Measurements from ENCODE around the gene ZNF491.
"Not testable (repeated sequence)": the region's sequence is repeated elsewhere in the genome, so short reads cannot be mapped to it uniquely, and the experiment has no call there.

Gene ZNF491

DNA sequence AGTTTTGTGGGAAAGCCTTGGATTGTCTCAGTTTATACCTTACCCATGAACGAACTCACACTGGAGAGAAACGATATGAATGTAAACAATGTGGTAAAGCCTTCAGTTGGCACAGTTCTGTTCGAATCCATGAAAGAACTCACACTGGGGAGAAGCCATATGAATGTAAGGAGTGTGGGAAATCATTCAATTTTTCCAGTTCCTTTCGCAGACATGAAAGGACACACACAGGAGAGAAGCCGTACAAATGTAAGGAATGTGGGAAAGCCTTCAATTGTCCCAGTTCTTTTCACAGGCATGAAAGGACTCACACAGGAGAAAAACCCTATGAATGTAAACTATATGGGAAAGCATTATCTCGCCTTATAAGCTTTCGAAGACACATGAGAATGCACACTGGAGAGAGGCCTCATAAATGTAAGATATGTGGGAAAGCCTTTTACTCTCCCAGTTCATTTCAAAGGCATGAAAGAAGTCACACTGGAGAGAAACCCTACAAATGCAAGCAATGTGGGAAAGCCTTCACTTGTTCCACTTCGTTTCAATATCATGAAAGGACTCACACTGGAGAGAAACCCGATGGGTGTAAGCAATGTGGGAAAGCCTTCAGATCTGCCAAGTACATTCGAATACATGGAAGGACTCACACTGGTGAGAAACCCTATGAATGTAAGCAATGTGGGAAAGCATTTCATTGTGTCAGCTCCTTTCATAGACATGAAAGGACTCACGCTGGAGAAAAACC lies 8.2 kb downstream of the ZNF491 start:
- DNase-seq (ENCODE audit: low spot score), result no peak

DNA sequence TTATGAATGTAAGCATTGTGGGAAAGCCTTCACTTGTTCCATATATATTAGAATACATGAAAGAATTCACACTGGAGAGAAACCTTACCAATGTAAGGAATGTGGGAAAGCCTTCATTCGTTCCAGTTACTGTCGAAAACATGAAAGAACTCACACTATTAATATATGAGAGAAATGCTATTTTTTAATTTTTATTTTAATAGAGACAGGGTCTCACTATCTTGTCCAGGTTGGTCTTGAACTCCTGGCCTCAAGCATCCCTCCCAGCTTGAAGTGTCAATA lies 8.7 kb downstream of the ZNF491 start:
- DNase-seq (ENCODE audit: low spot score), result no peak

DNA sequence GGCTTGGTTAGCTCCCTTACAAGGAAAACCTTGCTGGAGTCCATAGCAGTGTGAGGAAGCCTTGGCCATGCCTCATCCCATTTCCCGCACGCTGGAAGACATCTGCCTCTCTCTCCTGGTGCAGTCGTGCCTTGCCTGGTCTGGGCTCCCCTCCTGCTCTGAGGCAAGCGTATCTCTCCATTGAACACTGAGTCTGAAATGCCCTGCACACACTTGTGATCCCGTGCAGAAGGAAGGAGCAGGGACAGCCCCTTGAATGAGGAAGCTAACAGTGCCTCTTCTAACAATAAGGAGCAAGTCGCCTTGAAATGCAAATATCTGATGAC lies 15.3 kb downstream of the ZNF491 start:
- DNase-seq (ENCODE audit: low spot score), result no peak

DNA sequence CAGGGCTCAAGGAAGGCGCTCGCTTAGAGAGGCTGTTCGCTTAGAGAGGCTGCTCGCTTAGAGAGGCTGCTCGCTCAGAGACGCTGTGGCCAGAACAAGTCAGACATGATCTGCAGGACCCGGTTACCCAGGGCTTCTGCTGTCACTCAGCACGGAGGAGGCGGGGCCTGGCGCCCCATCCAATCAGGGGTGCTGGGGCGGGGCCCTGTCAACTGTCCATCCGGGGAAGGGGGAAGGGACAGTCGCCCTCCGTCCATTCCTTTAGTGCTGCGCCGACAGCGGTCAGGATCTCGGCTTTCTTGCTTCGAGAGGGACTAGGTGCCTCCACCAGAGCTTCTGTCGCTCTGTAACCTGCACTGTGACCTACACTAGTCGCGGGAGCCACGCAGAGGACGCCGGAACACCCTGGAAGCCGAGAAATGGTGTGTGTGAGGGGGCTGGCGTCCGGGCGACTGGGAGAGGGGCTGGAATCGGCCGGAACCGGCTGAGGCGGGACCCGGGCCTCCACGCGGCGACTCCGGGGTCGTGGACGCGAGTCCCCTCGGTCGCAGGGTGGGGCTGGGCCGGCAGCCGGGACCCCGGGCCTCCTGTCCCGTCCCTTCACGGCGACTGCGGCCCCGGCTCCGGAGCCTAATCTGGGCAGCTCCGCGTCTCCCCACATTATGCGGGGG lies 15.8 kb downstream of the ZNF491 start, which contains the start of gene ZNF440:
TSS of gene ZNF440 (plus strand) at position 245 of the 671 bp plus-strand sequence. CDS start at position 420, 175 bp downstream.
- peak; percentile 79 for DNase-seq (ENCODE audit: low spot score)

DNA sequence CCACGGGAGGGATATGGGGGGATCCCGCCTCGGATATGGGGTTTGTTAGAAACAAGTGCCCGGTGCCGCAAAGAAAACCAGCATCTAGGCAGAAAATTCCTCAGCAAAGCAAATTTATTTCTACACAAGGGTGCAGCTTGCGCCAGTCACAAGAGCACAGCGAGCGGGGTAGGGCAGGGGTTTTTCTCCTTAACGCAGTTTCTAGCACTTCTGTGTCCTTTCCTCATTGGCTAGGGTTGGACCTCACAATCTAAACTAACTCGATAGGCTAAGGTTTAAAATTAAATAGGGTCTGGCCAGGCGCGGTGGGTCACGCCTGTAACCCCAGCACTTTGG lies 16.3 kb downstream of the ZNF491 start:
- DNase-seq (ENCODE audit: low spot score), result no peak

DNA sequence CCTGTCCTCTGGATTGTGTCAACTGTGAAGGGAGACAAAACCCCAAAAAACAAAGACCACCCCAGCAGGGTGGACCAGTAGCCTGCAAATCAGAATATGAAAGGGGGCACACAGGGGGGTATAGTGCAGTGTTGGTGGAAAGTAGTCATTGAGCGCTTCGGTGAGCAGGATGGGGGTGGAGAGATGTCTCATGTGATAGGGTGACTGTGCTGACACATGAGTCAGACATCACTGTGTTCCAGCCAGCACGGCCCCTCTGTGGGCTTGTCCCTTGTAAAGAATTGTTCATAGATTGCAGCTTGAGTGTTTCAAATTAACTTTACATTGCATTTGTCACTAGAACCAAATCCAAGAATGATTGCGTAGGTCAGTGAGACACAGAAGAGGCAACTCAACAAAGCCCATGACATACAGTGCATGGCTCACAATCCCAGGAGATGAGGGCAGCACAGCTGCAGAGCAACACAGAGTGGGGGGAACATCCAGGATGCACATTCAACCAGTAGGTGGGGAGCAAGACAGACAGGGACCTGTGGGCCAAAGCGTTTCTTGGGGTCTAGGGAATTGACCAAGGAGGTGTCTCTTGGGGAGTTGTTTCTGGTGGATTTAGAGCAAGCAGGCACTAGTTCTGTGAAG lies 23.3 kb downstream of the ZNF491 start:
- no peak for DNase-seq (ENCODE audit: low spot score)

DNA sequence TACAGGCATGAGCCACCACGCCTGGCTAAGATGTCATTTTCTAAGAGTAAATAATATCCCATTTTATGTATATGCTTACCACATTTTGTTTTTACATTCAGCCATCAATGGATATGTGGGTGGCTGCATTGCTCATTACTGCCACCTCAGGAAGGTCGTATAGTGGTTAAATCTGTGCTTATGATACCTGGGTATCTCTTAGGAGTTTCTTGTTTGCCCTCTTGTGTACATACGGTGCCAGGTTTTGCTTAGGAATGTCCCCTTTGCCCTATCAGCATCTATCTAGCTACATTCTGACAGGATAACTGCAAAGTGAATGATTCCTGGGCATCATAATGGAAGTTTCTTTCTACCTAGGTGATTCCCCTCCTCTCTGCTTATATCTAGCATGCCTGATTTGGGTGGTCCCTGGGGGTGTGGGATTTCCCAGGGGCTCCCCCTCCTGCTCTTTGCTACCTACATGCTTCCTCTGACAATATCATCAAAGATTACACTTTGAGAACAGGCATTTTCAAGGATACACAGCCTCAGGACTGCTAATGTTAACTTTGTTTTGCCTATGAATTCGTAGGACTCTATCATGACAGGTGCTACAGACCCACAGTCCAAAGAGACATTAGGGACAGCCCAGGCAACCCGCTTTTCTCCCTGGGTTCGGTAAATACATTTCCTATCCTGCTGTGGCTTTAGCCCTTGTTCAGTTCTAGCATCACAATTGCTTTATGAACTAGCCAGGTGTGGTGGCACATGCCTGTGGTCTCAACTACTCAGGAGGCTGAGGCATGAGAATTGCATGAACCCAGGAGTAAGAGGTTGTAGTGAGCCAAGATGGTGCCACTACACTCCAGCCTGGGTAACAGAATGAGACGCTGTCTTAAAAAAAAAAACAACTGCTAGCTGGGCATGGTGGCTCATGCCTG lies 30.9 kb downstream of the ZNF491 start:
- not testable (repeated sequence) for DNase-seq (ENCODE audit: low spot score)

DNA sequence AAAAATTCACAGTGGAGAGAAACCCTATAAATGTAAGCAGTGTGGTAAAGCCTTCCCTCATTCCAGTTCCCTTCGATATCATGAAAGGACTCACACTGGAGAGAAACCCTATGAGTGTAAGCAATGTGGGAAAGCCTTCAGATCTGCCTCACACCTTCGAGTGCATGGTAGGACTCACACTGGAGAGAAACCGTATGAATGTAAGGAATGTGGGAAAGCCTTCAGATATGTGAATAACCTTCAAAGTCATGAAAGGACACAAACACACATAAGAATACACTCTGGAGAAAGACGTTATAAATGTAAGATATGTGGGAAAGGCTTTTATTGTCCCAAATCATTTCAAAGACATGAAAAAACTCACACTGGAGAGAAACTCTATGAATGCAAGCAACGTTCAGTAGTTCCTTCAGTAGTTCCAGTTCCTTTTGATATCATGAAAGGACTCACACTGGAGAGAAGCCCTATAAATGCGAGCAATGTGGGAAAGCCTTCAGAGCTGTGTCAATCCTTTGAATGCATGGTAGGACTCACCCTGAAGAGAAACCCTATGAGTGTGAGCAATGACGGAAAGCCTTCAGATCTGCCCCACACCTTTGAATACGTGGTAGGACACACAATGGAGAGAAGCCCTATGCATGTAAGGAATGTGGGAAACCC lies 34.1 kb downstream of the ZNF491 start:
- DNase-seq (ENCODE audit: low spot score), result no peak

DNA sequence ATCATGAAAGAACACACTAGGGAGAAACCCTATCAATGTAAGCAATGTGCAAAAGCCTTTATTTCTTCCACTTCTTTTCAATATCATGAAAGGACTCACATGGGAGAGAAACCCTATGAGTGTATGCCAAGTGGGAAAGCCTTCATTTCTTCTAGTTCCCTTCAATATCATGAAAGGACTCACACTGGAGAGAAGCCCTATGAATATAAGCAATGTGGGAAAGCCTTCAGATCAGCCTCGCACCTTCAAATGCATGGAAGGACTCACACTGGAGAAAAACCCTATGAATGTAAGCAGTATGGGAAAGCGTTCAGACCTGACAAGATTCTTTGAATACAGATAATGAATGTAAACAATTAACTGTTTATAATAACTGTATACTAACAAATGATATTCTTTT lies 35.2 kb downstream of the ZNF491 start:
- no peak for DNase-seq (ENCODE audit: low spot score)

DNA sequence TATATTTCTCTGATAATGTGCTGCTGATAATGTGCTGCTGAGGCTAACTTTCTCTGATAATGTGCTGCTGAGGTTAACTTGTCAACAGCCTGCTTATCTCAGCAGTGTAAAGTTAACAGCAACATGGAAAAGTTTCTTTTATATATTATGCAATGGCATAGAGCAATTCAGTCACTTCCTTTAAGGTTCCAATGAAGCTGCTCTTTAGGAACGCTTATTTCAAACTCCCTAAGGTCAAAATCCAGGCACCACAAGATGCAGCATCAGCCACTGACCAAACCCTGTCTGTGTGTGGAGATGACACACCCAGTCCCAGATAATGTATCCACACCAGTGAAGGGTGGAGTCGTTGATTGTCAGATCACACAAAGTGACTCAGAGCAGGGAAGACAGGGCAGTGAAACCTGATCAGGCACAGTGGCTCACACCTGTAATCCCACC lies 37.3 kb downstream of the ZNF491 start:
- not testable (repeated sequence) for DNase-seq (ENCODE audit: low spot score)

DNA sequence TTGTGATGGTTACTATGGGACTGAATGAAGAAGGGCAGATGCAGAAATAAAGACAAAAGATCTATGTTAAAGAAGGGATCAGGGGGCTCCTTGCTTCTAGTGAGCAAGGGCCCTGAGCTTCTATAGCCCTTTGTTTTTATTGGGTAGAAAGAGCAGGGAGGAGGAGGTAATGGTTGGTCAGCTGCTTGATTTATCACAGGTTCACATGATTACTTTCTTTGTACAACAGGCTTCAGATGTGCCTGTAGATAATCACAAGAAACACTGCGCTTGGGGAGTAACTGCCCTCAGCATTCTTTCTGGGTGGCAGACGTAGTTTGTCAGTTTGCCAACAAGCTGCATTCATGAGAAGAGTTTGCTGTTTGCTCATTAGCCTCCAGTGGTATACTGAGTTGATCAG lies 45.4 kb downstream of the ZNF491 start:
- no peak for DNase-seq (ENCODE audit: low spot score)

DNA sequence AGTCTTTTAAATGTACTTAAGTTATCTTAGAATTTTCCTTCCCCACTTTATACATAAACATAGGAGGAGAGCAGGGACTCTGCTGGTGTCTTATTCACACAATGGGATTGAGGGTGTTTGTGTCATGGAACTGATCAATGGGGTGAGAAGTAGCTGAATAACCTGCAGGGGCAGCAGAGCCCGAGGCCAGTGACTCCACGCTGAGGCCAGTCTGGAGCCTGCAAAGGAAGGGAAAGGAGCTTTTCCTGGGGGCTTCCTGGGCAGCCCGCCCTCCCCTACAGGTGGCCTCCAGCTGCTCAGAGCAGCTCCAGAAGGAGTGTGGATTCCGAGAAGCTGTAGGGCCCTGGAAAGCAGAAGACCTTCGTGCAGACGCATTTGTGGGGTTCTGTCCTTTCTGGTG lies 49.3 kb downstream of the ZNF491 start:
- not testable (repeated sequence) for DNase-seq (ENCODE audit: low spot score)

DNA sequence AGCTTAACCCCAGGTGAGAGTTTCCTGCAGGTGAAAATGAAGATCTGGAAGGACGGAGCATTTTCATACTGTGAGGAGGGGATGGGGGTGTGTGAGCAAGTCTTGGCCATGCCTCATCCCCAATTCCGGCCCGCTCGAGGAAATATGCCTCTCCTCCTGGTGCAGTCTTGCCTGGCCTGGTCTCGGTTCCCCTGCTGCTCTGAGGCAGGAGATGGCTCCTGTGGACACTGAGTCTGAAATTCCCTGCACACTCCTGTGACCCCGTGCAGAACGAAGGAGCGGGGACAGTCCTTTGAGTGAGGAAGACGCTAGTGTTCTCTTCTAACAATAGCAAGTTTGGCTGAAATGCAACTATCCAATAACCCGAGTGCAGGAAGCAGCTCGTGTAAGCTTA lies 49.9 kb downstream of the ZNF491 start:
- no peak for DNase-seq (ENCODE audit: low spot score)

DNA sequence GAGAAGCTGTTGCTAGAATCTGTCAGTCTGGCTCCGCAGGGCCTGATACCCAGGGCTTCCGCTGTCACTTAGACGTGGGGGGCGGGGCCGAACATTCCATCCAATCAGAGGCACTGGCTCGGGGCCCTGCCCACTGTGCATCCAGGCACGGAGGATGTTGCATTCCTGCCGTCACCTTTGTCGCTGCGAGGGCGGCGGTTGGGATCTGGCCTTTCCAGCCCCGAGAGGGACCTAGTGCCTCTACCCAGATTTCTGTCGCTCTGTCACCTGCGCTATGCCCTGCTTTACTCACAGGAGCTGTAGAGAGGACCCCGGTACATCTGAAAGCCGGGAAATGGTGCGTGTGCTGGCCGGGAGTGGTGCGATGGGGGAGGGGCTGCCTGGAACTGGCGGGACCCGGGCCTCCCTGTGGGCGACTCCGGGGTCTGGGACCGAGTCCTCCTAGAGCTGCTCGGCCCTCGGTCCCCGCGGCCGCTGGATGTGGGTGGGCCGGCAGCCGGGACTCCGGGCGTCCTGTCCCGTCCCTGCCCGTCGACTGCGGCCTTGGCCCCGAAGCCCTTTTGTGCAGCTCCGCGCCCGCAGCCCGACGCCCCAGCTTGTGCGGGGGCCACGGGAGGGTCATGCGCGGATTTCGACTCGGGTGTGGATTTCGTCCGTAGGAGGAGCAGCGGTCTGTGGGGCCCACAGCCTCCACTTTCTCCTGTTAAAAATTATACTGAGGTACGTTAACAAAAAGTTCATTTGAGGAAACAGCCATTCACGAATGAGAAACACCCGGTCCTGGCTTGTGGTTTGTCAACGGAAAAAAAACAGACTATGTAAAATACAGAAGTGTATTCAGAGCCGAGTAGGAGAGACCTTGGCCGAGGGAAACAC lies 50.5 kb downstream of the ZNF491 start, which contains the start of gene ZNF439:
TSS of gene ZNF439 (plus strand) at position 133 of the 876 bp plus-strand sequence. CDS start at position 275, 142 bp downstream.
- DNase-seq (ENCODE audit: low spot score), result peak; percentile 86

DNA sequence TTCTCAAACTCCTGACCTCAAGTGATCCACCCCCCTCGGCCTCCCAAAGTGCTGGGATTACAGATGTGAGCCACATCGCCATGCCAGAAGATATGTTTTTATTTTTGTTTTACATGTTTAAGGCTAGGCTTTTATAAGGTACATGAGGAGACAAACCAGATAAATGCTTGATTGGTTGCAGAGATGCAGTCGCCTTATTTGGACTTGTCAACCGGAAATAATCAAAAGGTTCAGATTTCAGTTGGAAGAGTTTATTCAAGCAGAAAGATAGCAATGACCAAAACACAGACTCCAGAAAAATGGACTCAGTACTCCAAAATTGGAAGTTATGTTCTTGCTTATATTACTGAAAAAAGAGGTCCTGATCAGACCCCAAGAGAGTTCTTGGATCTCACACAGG lies 52.0 kb downstream of the ZNF491 start:
- DNase-seq (ENCODE audit: low spot score), result not testable (repeated sequence)

DNA sequence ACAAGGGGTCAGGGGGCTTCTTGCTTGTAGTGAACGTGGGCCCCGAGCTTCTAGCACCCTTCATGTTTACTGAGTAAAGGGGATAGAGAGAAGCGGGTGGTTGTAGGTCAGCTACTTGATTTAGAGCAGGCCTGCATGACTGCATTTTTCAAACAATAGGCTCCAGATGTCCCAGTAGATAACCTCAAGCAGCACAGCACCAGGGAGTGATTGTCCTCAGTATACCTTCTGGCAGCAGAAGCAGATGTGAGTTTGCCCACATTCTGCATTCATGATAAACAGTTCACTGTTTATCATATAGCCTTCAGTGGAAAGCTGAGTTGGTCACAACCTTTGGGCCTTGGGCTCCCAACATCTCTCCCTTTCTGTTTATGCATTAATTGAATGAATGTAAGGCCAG lies 55.0 kb downstream of the ZNF491 start:
- DNase-seq (ENCODE audit: low spot score), result no peak

DNA sequence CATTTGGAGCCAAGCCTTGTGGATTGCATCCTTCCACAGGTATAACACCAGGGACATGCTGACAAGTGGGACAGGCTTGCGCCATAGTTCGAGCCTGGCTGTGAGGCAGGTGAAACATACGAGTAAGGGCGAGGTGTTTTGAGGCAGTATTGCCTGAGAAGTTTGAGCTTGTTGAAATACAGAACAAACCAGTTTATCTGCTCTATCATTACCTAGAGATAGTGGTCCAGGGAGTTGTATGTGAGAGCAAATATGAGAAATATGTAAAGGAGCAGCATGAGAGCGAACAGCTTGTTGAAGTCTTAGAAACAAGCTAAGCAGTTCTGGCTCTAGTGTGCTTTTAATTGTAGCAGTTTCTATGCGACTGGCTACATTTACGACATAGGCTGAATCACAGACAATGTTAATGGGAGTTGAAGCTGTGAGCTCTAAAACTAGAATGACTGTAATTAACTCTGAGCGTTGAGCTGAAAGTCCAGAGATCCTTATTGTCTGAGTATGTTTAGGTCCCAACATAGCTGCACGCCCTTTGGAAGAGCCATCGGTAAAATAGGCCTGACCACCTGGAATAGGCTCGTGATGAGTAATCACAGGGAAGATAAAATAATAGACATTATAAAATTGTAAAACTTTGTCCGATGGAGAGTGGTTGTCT lies 58.4 kb downstream of the ZNF491 start:
- DNase-seq (ENCODE audit: low spot score), result no peak

Data from CD4-positive, alpha-beta T cell treated with Interleukin-6 at 100 ng/mL for 8 hours (primary cell).